Measurements from ENCODE around the gene TAF13. TPM values are rescaled to one million over a fixed set of nuclear protein-coding genes. Genes with fewer than 3 reads are reported as not detected.

The TAF13 gene
- total and polyA plus RNA-seq, 9 of the 15 experiments (the other 6 are each of a cell fraction or from before 2014, with no cell fraction given) = 14.9 to 77.2 (median 38.7) TPM

DNA sequence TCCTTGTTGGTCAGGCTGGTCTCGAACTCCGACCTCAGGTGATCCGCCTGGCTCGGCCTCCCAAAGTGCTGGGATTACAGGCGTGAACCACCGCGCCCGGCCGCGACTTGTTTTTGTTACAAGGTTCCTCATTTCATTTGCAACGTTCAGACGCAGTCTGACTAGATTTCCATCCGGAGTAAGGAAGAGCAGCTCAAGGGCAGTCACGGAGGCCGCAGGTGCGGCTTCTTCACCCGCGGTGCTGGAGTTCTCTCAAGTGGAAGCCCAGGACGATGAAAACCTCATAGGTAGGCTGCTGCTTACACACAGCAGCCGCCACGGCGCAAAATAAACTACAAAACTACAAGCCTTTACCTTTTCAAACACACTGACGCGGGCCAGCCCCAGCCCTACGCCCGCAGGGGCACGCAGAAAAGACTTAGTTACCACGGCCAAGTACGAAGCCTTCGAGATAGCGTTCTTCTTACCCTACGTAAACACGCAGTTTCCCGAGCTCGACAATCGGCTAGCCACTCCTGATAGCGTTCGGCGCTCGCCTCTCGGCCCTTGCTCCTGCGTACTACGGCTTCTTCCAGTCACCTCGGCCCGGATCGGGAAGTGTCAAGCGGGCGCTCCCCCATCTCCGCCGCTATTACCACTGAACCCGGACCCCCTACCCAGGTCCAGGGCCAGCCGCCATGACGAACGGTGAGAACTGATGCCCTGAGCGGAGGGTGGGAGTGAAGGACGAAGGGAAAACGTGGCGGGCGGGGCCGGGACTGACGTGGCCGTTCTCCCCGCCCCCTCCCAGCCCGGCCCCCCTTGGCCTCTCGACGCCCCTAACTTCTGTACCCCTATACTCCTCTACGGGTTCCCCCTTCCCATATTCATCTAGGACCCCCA is 14.6 kb upstream of the TAF13 start, which contains the start of gene TMEM167B (continued):
- TF ChIP-seq ZNF184 (CRISPR knock-in tag; IDR thresholded peaks at IDR 0.05) = no peak
- TF ChIP-seq, protein P1, sequence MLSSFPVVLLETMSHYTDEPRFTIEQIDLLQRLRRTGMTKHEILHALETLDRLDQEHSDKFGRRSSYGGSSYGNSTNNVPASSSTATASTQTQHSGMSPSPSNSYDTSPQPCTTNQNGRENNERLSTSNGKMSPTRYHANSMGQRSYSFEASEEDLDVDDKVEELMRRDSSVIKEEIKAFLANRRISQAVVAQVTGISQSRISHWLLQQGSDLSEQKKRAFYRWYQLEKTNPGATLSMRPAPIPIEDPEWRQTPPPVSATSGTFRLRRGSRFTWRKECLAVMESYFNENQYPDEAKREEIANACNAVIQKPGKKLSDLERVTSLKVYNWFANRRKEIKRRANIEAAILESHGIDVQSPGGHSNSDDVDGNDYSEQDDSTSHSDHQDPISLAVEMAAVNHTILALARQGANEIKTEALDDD (IDR thresholded peaks at IDR 0.05) = peak; percentile 95
- peak; percentile 63 to 92; a peak in 3 of 4 replicates for TF ChIP-seq TBL1XR1 (IDR thresholded peaks at IDR 0.05; ENCODE audit: low read length in 2 of 2)
- TF ChIP-seq, protein P2, sequence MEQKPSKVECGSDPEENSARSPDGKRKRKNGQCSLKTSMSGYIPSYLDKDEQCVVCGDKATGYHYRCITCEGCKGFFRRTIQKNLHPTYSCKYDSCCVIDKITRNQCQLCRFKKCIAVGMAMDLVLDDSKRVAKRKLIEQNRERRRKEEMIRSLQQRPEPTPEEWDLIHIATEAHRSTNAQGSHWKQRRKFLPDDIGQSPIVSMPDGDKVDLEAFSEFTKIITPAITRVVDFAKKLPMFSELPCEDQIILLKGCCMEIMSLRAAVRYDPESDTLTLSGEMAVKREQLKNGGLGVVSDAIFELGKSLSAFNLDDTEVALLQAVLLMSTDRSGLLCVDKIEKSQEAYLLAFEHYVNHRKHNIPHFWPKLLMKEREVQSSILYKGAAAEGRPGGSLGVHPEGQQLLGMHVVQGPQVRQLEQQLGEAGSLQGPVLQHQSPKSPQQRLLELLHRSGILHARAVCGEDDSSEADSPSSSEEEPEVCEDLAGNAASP (IDR thresholded peaks at IDR 0.05) = no peak
- TF ChIP-seq NELFE (IDR thresholded peaks at IDR 0.05; ENCODE audit: insufficient read depth, insufficient read length) = no peak
- no peak for TF ChIP-seq BRD9 (IDR thresholded peaks at IDR 0.05; ENCODE audit: low read depth, partially characterized antibody)
- no peak for TF ChIP-seq PHTF2 (CRISPR knock-in tag; IDR thresholded peaks at IDR 0.05)
- TF ChIP-seq KLF13 (tag; IDR thresholded peaks at IDR 0.05; ENCODE audit: borderline replicate concordance, low read depth) = peak; percentile 71
- TF ChIP-seq, protein P3, sequence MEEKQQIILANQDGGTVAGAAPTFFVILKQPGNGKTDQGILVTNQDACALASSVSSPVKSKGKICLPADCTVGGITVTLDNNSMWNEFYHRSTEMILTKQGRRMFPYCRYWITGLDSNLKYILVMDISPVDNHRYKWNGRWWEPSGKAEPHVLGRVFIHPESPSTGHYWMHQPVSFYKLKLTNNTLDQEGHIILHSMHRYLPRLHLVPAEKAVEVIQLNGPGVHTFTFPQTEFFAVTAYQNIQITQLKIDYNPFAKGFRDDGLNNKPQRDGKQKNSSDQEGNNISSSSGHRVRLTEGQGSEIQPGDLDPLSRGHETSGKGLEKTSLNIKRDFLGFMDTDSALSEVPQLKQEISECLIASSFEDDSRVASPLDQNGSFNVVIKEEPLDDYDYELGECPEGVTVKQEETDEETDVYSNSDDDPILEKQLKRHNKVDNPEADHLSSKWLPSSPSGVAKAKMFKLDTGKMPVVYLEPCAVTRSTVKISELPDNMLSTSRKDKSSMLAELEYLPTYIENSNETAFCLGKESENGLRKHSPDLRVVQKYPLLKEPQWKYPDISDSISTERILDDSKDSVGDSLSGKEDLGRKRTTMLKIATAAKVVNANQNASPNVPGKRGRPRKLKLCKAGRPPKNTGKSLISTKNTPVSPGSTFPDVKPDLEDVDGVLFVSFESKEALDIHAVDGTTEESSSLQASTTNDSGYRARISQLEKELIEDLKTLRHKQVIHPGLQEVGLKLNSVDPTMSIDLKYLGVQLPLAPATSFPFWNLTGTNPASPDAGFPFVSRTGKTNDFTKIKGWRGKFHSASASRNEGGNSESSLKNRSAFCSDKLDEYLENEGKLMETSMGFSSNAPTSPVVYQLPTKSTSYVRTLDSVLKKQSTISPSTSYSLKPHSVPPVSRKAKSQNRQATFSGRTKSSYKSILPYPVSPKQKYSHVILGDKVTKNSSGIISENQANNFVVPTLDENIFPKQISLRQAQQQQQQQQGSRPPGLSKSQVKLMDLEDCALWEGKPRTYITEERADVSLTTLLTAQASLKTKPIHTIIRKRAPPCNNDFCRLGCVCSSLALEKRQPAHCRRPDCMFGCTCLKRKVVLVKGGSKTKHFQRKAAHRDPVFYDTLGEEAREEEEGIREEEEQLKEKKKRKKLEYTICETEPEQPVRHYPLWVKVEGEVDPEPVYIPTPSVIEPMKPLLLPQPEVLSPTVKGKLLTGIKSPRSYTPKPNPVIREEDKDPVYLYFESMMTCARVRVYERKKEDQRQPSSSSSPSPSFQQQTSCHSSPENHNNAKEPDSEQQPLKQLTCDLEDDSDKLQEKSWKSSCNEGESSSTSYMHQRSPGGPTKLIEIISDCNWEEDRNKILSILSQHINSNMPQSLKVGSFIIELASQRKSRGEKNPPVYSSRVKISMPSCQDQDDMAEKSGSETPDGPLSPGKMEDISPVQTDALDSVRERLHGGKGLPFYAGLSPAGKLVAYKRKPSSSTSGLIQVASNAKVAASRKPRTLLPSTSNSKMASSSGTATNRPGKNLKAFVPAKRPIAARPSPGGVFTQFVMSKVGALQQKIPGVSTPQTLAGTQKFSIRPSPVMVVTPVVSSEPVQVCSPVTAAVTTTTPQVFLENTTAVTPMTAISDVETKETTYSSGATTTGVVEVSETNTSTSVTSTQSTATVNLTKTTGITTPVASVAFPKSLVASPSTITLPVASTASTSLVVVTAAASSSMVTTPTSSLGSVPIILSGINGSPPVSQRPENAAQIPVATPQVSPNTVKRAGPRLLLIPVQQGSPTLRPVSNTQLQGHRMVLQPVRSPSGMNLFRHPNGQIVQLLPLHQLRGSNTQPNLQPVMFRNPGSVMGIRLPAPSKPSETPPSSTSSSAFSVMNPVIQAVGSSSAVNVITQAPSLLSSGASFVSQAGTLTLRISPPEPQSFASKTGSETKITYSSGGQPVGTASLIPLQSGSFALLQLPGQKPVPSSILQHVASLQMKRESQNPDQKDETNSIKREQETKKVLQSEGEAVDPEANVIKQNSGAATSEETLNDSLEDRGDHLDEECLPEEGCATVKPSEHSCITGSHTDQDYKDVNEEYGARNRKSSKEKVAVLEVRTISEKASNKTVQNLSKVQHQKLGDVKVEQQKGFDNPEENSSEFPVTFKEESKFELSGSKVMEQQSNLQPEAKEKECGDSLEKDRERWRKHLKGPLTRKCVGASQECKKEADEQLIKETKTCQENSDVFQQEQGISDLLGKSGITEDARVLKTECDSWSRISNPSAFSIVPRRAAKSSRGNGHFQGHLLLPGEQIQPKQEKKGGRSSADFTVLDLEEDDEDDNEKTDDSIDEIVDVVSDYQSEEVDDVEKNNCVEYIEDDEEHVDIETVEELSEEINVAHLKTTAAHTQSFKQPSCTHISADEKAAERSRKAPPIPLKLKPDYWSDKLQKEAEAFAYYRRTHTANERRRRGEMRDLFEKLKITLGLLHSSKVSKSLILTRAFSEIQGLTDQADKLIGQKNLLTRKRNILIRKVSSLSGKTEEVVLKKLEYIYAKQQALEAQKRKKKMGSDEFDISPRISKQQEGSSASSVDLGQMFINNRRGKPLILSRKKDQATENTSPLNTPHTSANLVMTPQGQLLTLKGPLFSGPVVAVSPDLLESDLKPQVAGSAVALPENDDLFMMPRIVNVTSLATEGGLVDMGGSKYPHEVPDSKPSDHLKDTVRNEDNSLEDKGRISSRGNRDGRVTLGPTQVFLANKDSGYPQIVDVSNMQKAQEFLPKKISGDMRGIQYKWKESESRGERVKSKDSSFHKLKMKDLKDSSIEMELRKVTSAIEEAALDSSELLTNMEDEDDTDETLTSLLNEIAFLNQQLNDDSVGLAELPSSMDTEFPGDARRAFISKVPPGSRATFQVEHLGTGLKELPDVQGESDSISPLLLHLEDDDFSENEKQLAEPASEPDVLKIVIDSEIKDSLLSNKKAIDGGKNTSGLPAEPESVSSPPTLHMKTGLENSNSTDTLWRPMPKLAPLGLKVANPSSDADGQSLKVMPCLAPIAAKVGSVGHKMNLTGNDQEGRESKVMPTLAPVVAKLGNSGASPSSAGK (IDR thresholded peaks at IDR 0.05) = peak; percentile 89
- peak; percentile 62 for TF ChIP-seq SAP30 (IDR thresholded peaks at IDR 0.05; ENCODE audit: borderline replicate concordance, insufficient read depth, low read depth, low read length, poor library complexity, severe bottlenecking)
- peak; percentile 69; the same call in 1 of the 2 replicates for TF ChIP-seq ADNP (tag; IDR thresholded peaks at IDR 0.05)
- no peak for TF ChIP-seq ESRRB (CRISPR knock-in tag; IDR thresholded peaks at IDR 0.05; ENCODE audit: borderline replicate concordance)
- no peak for TF ChIP-seq TCF7L2 (IDR thresholded peaks at IDR 0.05; ENCODE audit: low read depth, low read length)
